ENCODE measurements around the gene ARHGAP15.

GRCh38 chr2:143183804-143184463, 54.7 kb downstream of the ARHGAP15 start:
- no peak for TF ChIP-seq CTCF (IDR thresholded peaks at IDR 0.05)
- TF ChIP-seq POLR2AphosphoS5 (IDR thresholded peaks at IDR 0.05; ENCODE audit: low read depth, low read length) = no peak
- TF ChIP-seq REST (IDR thresholded peaks at IDR 0.05; ENCODE audit: insufficient read depth in 1 of 2, low read depth in 2 of 2, low read length in 1 of 2) = no peak
- no peak for TF ChIP-seq TCF7L2 (IDR thresholded peaks at IDR 0.05; ENCODE audit: low read depth, low read length)
